Stimulated activated CD4-positive, alpha-beta T cell treated with anti-CD3 and anti-CD28 coated beads, Interleukin-12 subunit alpha, Interleukin-12 subunit beta, amount 100 ng/mL, for 48 hours (primary cell): ENCODE data around the gene FTCD.

ENCODE experiments used
- DNase-seq, 3 donors: peaks; one replicate each; pipeline ENCODE4 v3.0.0-alpha.2; 2020; ENCODE audit warnings: low read depth in 2 of 3, low spot score in 1 of 3

Gene FTCD

DNA sequence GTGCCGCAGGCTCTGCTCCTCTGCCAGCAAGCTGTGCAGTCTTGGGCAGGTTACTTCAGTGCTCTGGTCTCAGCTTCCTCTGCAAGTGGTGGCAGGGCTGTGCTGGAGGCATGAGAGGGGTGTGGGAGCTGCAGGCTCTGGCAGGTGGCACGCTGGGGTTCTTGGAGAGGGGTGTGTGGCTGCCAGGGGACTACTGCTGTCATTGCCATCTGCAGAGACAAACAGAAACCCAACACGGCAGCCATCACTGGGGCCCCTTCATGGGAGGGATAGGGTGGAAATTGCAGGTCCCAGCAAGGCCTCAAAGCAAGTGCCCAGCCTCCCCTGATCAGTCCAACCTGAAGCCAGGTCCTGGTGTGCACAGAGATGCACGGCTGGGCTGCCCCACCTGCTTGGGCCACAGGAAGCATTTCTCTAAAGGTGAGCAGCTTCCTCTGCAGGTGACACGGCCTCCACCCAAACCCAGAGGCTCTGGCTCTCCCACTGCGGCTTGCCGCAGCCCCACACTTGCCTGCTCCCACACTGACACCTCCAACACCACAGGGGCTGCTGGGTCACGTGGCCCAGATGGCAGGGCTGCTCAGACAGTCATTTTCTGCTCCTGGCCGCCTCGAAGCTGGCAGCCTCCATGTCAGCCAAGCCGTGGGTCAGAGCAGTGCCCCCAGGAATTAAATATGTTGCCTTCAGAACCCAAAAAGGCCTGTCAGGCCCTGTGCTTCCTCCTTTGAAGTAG, 61.5 kb downstream of the FTCD start:
- no peak for DNase-seq

DNA sequence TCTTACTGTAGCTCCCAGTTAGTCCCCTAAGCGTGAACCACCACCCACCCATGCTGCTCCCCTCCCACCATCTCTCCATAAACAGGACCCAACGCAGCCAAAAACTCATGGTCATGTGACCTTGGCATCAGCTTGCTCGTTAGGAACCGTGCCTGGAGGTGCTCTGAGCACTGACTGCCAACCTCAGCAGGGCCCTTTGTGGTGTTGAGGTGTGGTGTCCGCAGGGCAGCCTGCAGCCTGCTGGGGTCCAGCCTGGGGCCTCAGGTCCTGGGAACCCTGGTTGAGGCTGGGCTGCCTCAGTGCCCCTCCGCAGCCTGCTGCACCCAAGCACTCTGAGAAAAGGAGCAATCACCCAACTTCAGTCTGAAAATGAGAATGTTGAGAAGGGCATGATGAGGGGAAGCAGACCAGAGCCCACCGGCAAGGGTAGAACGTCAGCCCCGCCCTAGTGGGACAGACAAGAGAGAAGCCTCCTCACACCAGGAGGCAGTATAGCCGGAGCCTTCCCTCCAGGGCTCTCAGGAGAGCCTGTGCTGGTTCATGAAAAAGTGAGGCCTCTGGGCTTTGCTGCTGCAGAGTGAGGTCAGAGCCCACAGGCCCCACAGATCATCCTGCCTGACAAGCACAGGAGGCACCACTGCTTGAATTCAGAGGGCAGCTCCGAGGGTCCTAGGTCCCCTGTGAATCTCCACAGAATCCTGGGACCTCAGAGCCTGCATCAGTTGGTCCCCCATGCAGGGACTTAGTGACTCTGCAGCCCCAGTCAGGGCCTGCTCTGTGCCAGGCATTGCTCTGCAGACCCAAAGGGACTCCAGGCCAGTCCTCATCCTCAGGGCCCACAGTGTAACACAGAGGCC, 62.3 kb downstream of the FTCD start:
- no peak for DNase-seq

DNA sequence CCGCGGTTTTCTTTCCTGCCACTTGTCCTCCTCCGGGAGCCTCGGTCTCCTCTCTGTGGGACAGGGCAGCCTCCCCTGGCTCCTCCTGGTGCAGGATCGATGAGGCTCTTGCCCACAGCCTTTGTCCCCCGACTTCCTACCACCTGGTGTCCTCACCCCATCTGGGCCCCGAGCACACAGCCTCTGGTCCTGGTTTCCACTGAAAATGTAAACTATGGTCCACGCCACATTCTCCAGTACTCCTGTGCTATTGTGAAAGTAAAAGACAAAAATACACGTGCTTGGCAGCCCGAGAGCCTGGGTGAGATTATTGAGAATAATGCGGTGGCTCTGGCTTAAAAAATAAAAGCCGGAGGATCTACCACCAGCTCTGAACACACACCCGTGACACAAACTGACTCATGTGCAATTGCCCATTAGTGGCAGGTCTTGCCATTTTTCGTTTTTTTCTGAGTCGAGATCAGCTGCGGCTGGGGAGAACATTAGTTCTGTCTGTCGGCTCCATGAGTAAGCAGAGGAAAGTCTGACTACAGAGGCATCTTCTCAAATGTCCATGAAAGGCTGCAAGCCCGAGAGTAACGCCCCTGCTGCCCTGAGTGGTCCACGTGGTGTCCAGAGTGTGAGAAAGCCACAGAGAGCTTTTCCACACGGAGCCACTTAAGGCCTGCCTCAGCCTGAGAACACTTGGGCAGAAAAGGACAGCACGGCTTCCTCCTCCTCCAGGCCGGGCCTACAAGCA, 63.2 kb downstream of the FTCD start:
- no peak for DNase-seq

DNA sequence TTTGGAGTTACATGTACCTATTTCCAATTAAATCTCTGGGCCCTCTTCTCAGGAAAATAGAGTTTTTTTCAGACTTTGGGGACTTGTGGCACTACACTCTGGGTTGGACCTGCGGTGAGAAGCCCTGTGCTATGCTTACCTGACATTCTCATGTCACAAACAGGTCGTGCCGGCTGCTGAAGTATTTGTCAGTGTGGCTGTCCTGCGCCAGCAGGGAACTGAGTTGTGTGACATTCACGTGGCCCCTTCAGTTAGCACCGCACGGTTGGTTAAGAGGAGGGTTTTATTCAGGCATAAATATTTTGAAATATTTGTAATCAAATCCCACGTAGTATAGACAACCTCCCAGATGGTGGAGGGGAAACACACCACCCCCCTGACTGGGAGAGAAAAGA, 63.8 kb downstream of the FTCD start:
- no peak for DNase-seq

DNA sequence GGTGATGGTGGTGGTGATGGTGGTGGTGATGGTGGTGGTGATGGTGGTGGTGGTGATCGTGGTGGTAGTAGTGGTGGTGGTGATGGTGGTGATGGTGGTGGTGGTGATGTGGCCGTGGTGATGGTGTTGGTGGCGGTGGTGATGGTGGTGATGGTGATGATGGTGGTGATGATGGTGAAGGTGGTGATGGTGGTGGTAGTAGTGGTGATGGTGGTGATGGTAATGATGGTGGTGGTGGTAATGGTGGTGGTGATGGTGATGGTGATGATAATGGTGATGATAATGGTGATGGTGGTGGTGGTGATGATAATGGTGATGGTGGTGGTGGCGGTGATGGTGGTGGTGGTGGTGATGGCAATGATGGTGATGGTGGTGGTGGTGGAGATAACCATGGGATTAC, 64.3 kb downstream of the FTCD start:
- no peak for DNase-seq

DNA sequence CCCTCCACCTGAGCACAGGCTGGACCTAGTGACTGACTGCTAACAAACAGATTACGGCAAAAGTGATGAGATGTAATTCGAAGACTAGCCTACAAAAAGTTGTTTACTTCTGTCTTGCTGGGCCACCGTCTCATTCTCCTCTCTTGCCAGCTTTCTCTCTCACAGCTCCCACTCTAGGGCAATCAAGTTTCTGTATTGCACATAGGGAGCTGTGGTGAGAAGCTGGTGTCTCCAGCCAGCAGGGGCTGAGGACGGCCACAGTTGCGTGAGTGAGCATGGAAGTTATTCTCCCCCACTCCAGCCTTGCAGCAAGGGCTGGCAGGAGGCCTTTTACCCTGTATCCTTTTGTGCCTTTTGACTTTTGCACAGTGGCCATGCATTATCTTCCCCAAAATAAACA, 66.1 kb downstream of the FTCD start:
- no peak for DNase-seq

DNA sequence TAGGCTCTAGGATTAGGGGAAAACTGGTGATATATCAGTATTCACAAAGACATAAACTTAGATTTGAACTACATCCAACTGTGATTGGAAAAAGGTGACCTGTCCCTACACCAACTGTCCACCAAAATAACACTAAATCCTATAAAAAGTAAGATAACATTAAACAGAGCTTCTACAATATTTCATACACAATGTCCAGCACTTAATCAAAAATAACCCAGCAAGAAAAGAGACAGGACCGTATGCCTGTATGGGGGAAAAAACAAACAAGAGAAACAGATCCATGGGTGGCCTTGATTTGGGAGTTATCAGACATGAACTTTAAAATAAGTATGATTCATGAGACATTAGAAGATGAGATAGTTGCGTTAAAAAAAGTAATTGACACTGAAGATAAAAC, 67.2 kb downstream of the FTCD start:
- no peak for DNase-seq

DNA sequence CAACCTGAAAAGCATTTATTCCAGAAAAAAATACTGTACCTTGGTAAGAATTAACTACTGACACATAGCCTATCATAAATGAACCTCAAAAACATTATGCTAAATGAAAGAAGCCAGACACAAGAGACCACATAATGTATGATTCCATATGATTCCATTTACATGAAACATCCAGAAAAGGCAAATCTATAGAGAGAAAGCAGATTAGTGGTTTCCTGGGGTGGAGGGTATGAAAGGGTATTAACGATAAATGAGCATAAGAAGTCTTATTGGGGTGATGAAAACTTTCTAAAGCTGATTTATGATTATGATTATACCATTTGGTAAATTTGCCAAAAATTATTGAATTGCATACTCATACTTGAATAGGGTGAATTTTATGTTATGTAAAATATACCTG, 67.7 kb downstream of the FTCD start:
- DNase-seq = no peak
